ENCODE results near the gene RFX1.
A peak's percentile ranks its signal among the peaks of the same experiment; 100 is the strongest.

Gene RFX1

GRCh38 chr19:13995878-13996765 lies 10.0 kb downstream of the RFX1 start:
- DNase-seq = no peak

- DNase-seq = no peak
Observed at GRCh38 chr19:13995017-13995728, 10.9 kb downstream of the RFX1 start.

GRCh38 chr19:13993590-13994300 lies 12.4 kb downstream of the RFX1 start:
- no peak for DNase-seq

GRCh38 chr19:13992025-13992424 lies 14.1 kb downstream of the RFX1 start:
- no peak for DNase-seq

GRCh38 chr19:13990085-13990484 lies 16.0 kb downstream of the RFX1 start:
- DNase-seq = no peak

GRCh38 chr19:13989487-13989886 lies 16.6 kb downstream of the RFX1 start:
- no peak for DNase-seq

- no peak for DNase-seq
Observed at GRCh38 chr19:13987101-13987890, 18.8 kb downstream of the RFX1 start.

GRCh38 chr19:13986348-13986904 lies 19.7 kb downstream of the RFX1 start:
- peak; percentile 100 for DNase-seq

- no peak for DNase-seq
Observed at GRCh38 chr19:13985771-13986347, 20.3 kb downstream of the RFX1 start.

GRCh38 chr19:13984875-13985741 lies 21.0 kb downstream of the RFX1 start:
- peak; percentile 43 for DNase-seq

GRCh38 chr19:13984186-13984585 lies 21.9 kb downstream of the RFX1 start:
- no peak for DNase-seq

GRCh38 chr19:13983213-13983889 lies 22.8 kb downstream of the RFX1 start:
- DNase-seq = peak; percentile 84

- DNase-seq = no peak
Observed at GRCh38 chr19:13982773-13983172, 23.3 kb downstream of the RFX1 start.

- DNase-seq = no peak
Observed at GRCh38 chr19:13981988-13982501, 24.1 kb downstream of the RFX1 start.

GRCh38 chr19:13981467-13981866 lies 24.7 kb downstream of the RFX1 start:
- DNase-seq = no peak

GRCh38 chr19:13981021-13981420 lies 25.1 kb downstream of the RFX1 start:
- no peak for DNase-seq

- DNase-seq = no peak
Observed at GRCh38 chr19:13980340-13980739, 25.8 kb downstream of the RFX1 start.

GRCh38 chr19:13979686-13980085 lies 26.4 kb downstream of the RFX1 start:
- DNase-seq = no peak

- DNase-seq = no peak
Observed at GRCh38 chr19:13979244-13979615, 26.9 kb downstream of the RFX1 start.

Data from CD4-positive, alpha-beta T cell treated with Interleukin-6 for 4 hours (primary cell).